ENCODE results near the gene ACSL1.

- no peak for TF ChIP-seq FOXM1 (IDR thresholded peaks at IDR 0.05; ENCODE audit: borderline replicate concordance)
- TF ChIP-seq ZNF384 (IDR thresholded peaks at IDR 0.05) = no peak
- no peak for TF ChIP-seq SP1 (IDR thresholded peaks at IDR 0.05)
- TF ChIP-seq HDGF (IDR thresholded peaks at IDR 0.05; ENCODE audit: borderline replicate concordance) = no peak
- no peak for TF ChIP-seq ARNT (IDR thresholded peaks at IDR 0.05)
- no peak for TF ChIP-seq L3MBTL2 (conservative IDR thresholded peaks at IDR 0.05)
- no peak for TF ChIP-seq TARDBP (IDR thresholded peaks at IDR 0.05)
- TF ChIP-seq FOXA1 (IDR thresholded peaks at IDR 0.05) = no peak
- TF ChIP-seq ELF4 (IDR thresholded peaks at IDR 0.05) = no peak
- TF ChIP-seq BHLHE40 (IDR thresholded peaks at IDR 0.05; ENCODE audit: borderline replicate concordance) = no peak
Measured at GRCh38 chr4:184811526-184812198, 14.1 kb downstream of the ACSL1 start.

Measured in HEK293T (cell line).